ENCODE data around the gene ASCL4. TPM values are rescaled to one million over a fixed set of nuclear protein-coding genes. Genes with fewer than 3 reads are reported as not detected.

ASCL4 gene
- polyA plus RNA-seq, 3 donors: 0.08 TPM; not detected in 2

Other genes starting within 250 kb of the ASCL4 start
- 10 to 100 TPM; 50.7 to 57.4 (median 51.9) TPM for gene PWP1, start 88.9 kb upstream of the ASCL4 start, polyA plus RNA-seq (ENCODE audit: insufficient read length in 3 of 3)
- 10 to 100 TPM; 36.4 to 42.4 (median 40.5) TPM for gene PRDM4, start 13.6 kb upstream of the ASCL4 start, polyA plus RNA-seq (ENCODE audit: insufficient read length in 3 of 3)

All from renal pelvis (tissue), 3 donors.